Liver (tissue), 2 donors: Measurements from ENCODE around the gene NLRP9.

Source experiments
- TF ChIP-seq, protein P1 (sequence below): fragments of 150-350 bp; IDR thresholded peaks from 2 replicates; pipeline ENCODE4 v1.5.1; 2017; ENCODE audit warnings: improper control_type of control experiment, low read depth, low read length; ENCODE audit not compliant: missing input control
- TF ChIP-seq, protein P2 (sequence below): IDR thresholded peaks from 2 replicates; pipeline ENCODE4 v1.6.1; 2016; ENCODE audit warnings: antibody characterized with exemption
- donor health status: healthy.

DNA sequence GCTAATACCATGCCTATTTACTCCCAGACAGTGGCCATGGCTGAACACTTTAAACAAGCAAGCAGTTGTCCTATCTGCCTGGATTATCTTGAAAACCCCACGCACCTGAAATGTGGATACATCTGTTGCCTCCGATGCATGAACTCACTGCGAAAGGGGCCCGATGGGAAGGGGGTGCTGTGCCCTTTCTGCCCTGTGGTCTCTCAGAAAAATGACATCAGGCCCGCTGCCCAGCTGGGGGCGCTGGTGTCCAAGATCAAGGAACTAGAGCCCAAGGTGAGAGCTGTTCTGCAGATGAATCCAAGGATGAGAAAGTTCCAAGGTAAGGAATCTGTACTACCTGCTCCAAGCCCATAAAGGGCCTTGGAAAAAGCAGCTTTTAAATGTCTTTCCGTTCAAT lies 39.3 kb upstream of the NLRP9 start:
- TF ChIP-seq, protein P1, sequence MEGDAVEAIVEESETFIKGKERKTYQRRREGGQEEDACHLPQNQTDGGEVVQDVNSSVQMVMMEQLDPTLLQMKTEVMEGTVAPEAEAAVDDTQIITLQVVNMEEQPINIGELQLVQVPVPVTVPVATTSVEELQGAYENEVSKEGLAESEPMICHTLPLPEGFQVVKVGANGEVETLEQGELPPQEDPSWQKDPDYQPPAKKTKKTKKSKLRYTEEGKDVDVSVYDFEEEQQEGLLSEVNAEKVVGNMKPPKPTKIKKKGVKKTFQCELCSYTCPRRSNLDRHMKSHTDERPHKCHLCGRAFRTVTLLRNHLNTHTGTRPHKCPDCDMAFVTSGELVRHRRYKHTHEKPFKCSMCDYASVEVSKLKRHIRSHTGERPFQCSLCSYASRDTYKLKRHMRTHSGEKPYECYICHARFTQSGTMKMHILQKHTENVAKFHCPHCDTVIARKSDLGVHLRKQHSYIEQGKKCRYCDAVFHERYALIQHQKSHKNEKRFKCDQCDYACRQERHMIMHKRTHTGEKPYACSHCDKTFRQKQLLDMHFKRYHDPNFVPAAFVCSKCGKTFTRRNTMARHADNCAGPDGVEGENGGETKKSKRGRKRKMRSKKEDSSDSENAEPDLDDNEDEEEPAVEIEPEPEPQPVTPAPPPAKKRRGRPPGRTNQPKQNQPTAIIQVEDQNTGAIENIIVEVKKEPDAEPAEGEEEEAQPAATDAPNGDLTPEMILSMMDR, result no peak
- TF ChIP-seq, protein P2, sequence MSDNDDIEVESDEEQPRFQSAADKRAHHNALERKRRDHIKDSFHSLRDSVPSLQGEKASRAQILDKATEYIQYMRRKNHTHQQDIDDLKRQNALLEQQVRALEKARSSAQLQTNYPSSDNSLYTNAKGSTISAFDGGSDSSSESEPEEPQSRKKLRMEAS, result no peak
